ENCODE measurements around the gene SPAG9. TPM values are rescaled to one million over a fixed set of nuclear protein-coding genes. Genes with fewer than 3 reads are reported as not detected.

The SPAG9 gene
- total RNA-seq, 1 donor from 2014 or later, result 48.2 TPM

GRCh38 chr17:50924800-50925199, 195.9 kb downstream of the SPAG9 start:
- intact Hi-C loops (cut with micrococcal nuclease), result no loop called here

GRCh38 chr17:50924300-50924699, 196.4 kb downstream of the SPAG9 start:
- intact Hi-C loops (cut with micrococcal nuclease), result no loop called here

- intact Hi-C loops (cut with micrococcal nuclease), result no loop called here
Observed at GRCh38 chr17:50923611-50924010, 197.1 kb downstream of the SPAG9 start.

GRCh38 chr17:50922721-50923405, 197.8 kb downstream of the SPAG9 start:
- intact Hi-C loops (cut with micrococcal nuclease), result no loop called here

- intact Hi-C loops (cut with micrococcal nuclease), result no loop called here
Observed at GRCh38 chr17:50922107-50922506, 198.6 kb downstream of the SPAG9 start.

GRCh38 chr17:50920891-50921586, 199.6 kb downstream of the SPAG9 start:
- intact Hi-C loops (cut with micrococcal nuclease), result no loop called here

GRCh38 chr17:50920041-50920410, 200.6 kb downstream of the SPAG9 start:
- intact Hi-C loops (cut with micrococcal nuclease), result no loop called here

GRCh38 chr17:50919321-50920040, 201.2 kb downstream of the SPAG9 start:
- intact Hi-C loops (cut with micrococcal nuclease), result loop anchor here (1.0 to 2.0 kb wide), 2 partner anchors 13 to 52 kb away; no protein-coding TSS in a partner anchor

GRCh38 chr17:50918933-50919296, 201.8 kb downstream of the SPAG9 start:
- intact Hi-C loops (cut with micrococcal nuclease), result loop anchor here (1.0 to 2.0 kb wide), 2 partner anchors 14 to 52 kb away; no protein-coding TSS in a partner anchor

- intact Hi-C loops (cut with micrococcal nuclease), result loop anchor here (2.0 kb wide), 1 partner anchor 14 kb away; no protein-coding TSS in a partner anchor
Observed at GRCh38 chr17:50918071-50918932, 202.4 kb downstream of the SPAG9 start.

- intact Hi-C loops (cut with micrococcal nuclease), result no loop called here
Observed at GRCh38 chr17:50917418-50917743, 203.3 kb downstream of the SPAG9 start.

GRCh38 chr17:50916708-50917417, 203.8 kb downstream of the SPAG9 start:
- intact Hi-C loops (cut with micrococcal nuclease), result no loop called here

- intact Hi-C loops (cut with micrococcal nuclease), result no loop called here
Observed at GRCh38 chr17:50916026-50916707, 204.5 kb downstream of the SPAG9 start.

- intact Hi-C loops (cut with micrococcal nuclease), result no loop called here
Observed at GRCh38 chr17:50914505-50915063, 206.1 kb downstream of the SPAG9 start.

- intact Hi-C loops (cut with micrococcal nuclease), result no loop called here
Observed at GRCh38 chr17:50913120-50913519, 207.5 kb downstream of the SPAG9 start.

Other genes with a start within 250 kb of the SPAG9 start
- gene NME1, start 32.7 kb upstream of the SPAG9 start, total RNA-seq, result 185 and 197 TPM in 2 replicates
- gene NME2, start 45.5 kb upstream of the SPAG9 start, total RNA-seq, result 544 and 554 TPM in 2 replicates
- gene MBTD1, start 139.2 kb upstream of the SPAG9 start, total RNA-seq, result 13.0 and 13.3 TPM in 2 replicates
- 54.0 and 55.5 TPM in 2 replicates for gene UTP18, start 139.7 kb upstream of the SPAG9 start, total RNA-seq

All from T-helper 2 cell treated with Interferon-gamma antibody and Interleukin-4, amounts not matched to agents 100 ng/mL and 5 ng/mL, for 36 hours (primary cell).